Mesenchymal stem cell (in vitro differentiated cells and primary cell): ENCODE results near the gene FAM114A1.

Experiments
- DNase-seq: peaks from one replicate; pipeline ENCODE4 v3.0.0-alpha.2; 2013
- H2AFZ ChIP-seq: one replicate; pipeline ENCODE4 v1.6.1; 2013; ENCODE audit warnings: low read depth, mild to moderate bottlenecking, control low read depth, inconsistent platforms, low read length, moderate library complexity
- H2AK5ac ChIP-seq: 2 replicates; pipeline ENCODE4 v1.6.1; 2013; ENCODE audit warnings: low read length, moderate library complexity, mild to moderate bottlenecking, inconsistent platforms; ENCODE audit not compliant: severe bottlenecking
- H2BK120ac ChIP-seq: one replicate; pipeline ENCODE4 v1.6.1; 2013; ENCODE audit warnings: low read depth, mild to moderate bottlenecking, inconsistent platforms, low read length, moderate library complexity
- H2BK12ac ChIP-seq, 2 experiments: one replicate each; pipeline ENCODE4 v1.6.1; 2013; ENCODE audit warnings: inconsistent platforms in 2 of 2, low read length in 2 of 2, mild to moderate bottlenecking in 2 of 2, moderate library complexity in 2 of 2, control low read depth in 1 of 2
- H2BK15ac ChIP-seq: one replicate; pipeline ENCODE4 v1.6.1; 2013; ENCODE audit warnings: mild to moderate bottlenecking, low read depth, inconsistent platforms; ENCODE audit not compliant: poor library complexity, severe bottlenecking
- H2BK5ac ChIP-seq: 2 replicates; pipeline ENCODE4 v1.6.1; 2013; ENCODE audit warnings: low read depth, mild to moderate bottlenecking, low read length, control low read depth, inconsistent platforms; ENCODE audit not compliant: poor library complexity, severe bottlenecking
- H3K14ac ChIP-seq, 2 experiments: one replicate each; pipeline ENCODE4 v1.6.1; 2013; ENCODE audit warnings: inconsistent platforms in 2 of 2, low read length in 2 of 2, control low read depth in 1 of 2, mild to moderate bottlenecking in 1 of 2, moderate library complexity in 1 of 2
- H3K18ac ChIP-seq, 2 experiments: one replicate each; pipeline ENCODE4 v1.6.1; 2013; ENCODE audit warnings: inconsistent platforms in 2 of 2, low read length in 2 of 2, control low read depth in 1 of 2, low read depth in 1 of 2, mild to moderate bottlenecking in 1 of 2
- H3K23ac ChIP-seq, 2 experiments: one replicate each; pipeline ENCODE4 v1.6.1; 2013; ENCODE audit warnings: inconsistent platforms in 2 of 2, low read length in 2 of 2, mild to moderate bottlenecking in 2 of 2, moderate library complexity in 2 of 2, control low read depth in 1 of 2
- H3K27ac ChIP-seq: 2 replicates; pipeline ENCODE4 v1.5.1; 2013; ENCODE audit warnings: mild to moderate bottlenecking, moderate library complexity, low read length, control low read depth, inconsistent platforms; ENCODE audit not compliant: poor library complexity, severe bottlenecking
- H3K27me3 ChIP-seq, 2 experiments: 2 replicates each; pipeline versions ENCODE4 v1.6.1 to v1.7.0; 2013; ENCODE audit warnings: low read length in 2 of 2, mild to moderate bottlenecking in 2 of 2, moderate library complexity in 2 of 2, control low read depth in 1 of 2, inconsistent platforms in 1 of 2; ENCODE audit not compliant: control insufficient read depth in 1 of 2, insufficient read depth in 1 of 2
- H3K36me3 ChIP-seq, 2 experiments: 2 replicates each; pipeline versions ENCODE4 v1.6.1 to v1.7.0; 2013; ENCODE audit warnings: low read length in 2 of 2, control low read depth in 1 of 2, inconsistent platforms in 1 of 2, low read depth in 1 of 2, mild to moderate bottlenecking in 1 of 2; ENCODE audit not compliant: insufficient read depth in 2 of 2, control insufficient read depth in 1 of 2
- H3K4ac ChIP-seq, 2 experiments: one replicate each; pipeline ENCODE4 v1.6.1; 2013; ENCODE audit warnings: inconsistent platforms in 2 of 2, low read length in 2 of 2, mild to moderate bottlenecking in 2 of 2, moderate library complexity in 2 of 2, control low read depth in 1 of 2, low read depth in 1 of 2
- H3K4me1 ChIP-seq: 2 replicates; pipeline ENCODE4 v1.6.1; 2013; ENCODE audit warnings: low read depth, low read length, control low read depth; ENCODE audit not compliant: control insufficient read depth, insufficient read depth
- H3K4me2 ChIP-seq: 2 replicates; pipeline ENCODE4 v1.6.1; 2013; ENCODE audit warnings: low read length, mild to moderate bottlenecking, inconsistent platforms; ENCODE audit not compliant: poor library complexity, severe bottlenecking
- H3K4me3 ChIP-seq, 2 experiments: 2 replicates each; pipeline versions ENCODE4 v1.5.1 to v1.7.0; 2013; ENCODE audit warnings: low read length in 2 of 2, mild to moderate bottlenecking in 2 of 2, control low read depth in 1 of 2, low read depth in 1 of 2; ENCODE audit not compliant: insufficient read depth in 1 of 2
- H3K79me1 ChIP-seq: replicated peaks from 2 replicates; pipeline ENCODE4 v1.6.1; 2013; ENCODE audit warnings: mild to moderate bottlenecking, control low read depth, low read length, inconsistent platforms; ENCODE audit not compliant: poor library complexity, severe bottlenecking
- H3K9ac ChIP-seq: 2 replicates; pipeline ENCODE4 v1.7.0; 2013; ENCODE audit warnings: mild to moderate bottlenecking, low read length, moderate library complexity
- H3K9me3 ChIP-seq: 2 replicates; pipeline ENCODE4 v1.7.0; 2013; ENCODE audit warnings: mild to moderate bottlenecking, low read length; ENCODE audit not compliant: control insufficient read depth
- H4K8ac ChIP-seq: one replicate; pipeline ENCODE4 v1.6.1; 2013; ENCODE audit warnings: inconsistent platforms, mild to moderate bottlenecking, low read length, moderate library complexity
- H4K91ac ChIP-seq: one replicate; pipeline ENCODE4 v1.6.1; 2013; ENCODE audit warnings: mild to moderate bottlenecking, low read length, inconsistent platforms
- WGBS: methylation state at CpG from one replicate; pipeline ENCODE4 v1.1.7; 2013; ENCODE audit warnings: mixed read lengths; 5-methylcytosine and 5-hydroxymethylcytosine counted together

The FAM114A1 gene

DNA sequence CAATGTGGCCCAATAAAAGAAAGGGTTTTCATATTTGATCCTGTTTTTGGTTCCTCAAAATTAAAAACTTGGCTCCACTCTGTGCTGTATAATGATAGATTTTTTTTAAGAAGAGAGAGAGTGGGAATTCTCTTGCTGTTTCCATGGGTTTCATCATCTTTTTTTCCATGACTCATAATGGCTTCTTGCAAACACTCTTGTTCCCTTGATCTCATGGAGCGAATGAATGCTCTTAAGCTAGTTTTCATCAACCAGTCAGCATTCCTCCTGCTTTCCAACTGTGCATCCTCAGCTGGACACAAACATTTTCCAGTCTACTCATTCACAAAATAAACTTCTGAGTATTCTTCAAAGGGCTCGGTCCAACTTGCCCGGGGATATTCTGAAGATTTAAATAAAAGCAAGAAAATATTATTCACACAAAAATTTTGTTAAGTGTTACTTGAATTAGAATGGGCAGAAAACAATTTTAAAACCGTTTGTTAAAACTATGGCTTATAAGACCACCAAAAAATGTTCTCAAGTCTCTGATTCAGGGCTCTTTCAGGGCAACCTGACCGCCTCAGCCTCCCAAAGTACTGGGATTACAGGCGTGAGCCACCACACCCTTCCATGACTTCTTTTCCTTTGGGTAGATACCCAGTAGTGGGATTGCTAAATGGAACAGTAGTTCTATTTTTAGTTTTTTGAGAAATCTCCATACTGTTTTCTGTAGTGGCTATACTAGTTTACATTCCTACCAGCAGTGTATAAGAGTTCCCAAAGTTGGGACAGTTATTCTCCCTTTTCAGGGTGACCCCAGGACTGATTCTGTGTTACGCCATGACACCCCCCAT lies 99.9 kb downstream of the FAM114A1 start:
- Histone ChIP-seq H3K27me3 (no peaks in the 10 kb centered on the region), H2BK120ac (no peak overlapping the region), H3K9ac (peak overlapping the region; percentile 77), H3K14ac (peak overlapping the region in 1 of 2 experiments; percentile 51), H3K27ac (peak overlapping the region; percentile 83), H3K79me1 (no peaks in the 10 kb centered on the region), H2BK5ac (no peak overlapping the region), H4K91ac (peak overlapping the region; percentile 79), H3K4ac (peak overlapping the region in 1 of 2 experiments; percentile 89), H2AK5ac (peak overlapping the region; percentile 82), H3K9me3 (no peaks in the 10 kb centered on the region), H2BK12ac (peak overlapping the region; percentile 77 to 84), H3K23ac (no peak overlapping the region), H2AFZ (no peak overlapping the region), H3K4me2 (no peak overlapping the region), H2BK15ac (no peak overlapping the region), H3K4me3 (no peak overlapping the region), H4K8ac (peak overlapping the region; percentile 64), H3K18ac (peak overlapping the region; percentile 72 to 73), H3K36me3 (no peaks in the 10 kb centered on the region), H3K4me1 (peaks cover 1% of the 10 kb centered on the region)
- 53% methylated on average over 2 of the region's 7 CpGs for WGBS
- peak; percentile 99 for DNase-seq

GRCh38 chr4:38968668-38969067 lies 101.1 kb downstream of the FAM114A1 start:
- Histone ChIP-seq H2BK120ac (peak overlapping the region; percentile 75), H2BK15ac (peak overlapping the region; percentile 29), H3K4ac (peak overlapping the region in 1 of 2 experiments; percentile 73), H3K27me3 (no peaks in the 10 kb centered on the region), H3K23ac (no peak overlapping the region), H3K9ac (no peak overlapping the region), H2AK5ac (no peak overlapping the region), H3K36me3 (no peaks in the 10 kb centered on the region), H2AFZ (no peak overlapping the region), H3K14ac (no peak overlapping the region), H4K8ac (no peak overlapping the region), H3K9me3 (no peaks in the 10 kb centered on the region), H3K79me1 (no peaks in the 10 kb centered on the region), H3K27ac (no peak overlapping the region), H3K18ac (peak overlapping the region in 1 of 2 experiments; percentile 83), H3K4me2 (no peak overlapping the region), H3K4me1 (peaks cover 1% of the 10 kb centered on the region), H4K91ac (no peak overlapping the region), H2BK5ac (no peak overlapping the region), H3K4me3 (no peak overlapping the region), H2BK12ac (peak overlapping the region in 1 of 2 experiments; percentile 96)
- WGBS, result 100% methylated on average over 5 of the region's 5 CpGs
- DNase-seq, result no peak

GRCh38 chr4:38976308-38976707 lies 108.7 kb downstream of the FAM114A1 start:
- no peak overlapping the region for H2AFZ ChIP-seq
- H3K36me3 ChIP-seq, result no peaks in the 10 kb centered on the region
- H3K9ac ChIP-seq, result no peak overlapping the region
- no peak overlapping the region for H3K18ac ChIP-seq
- H3K4me2 ChIP-seq, result no peak overlapping the region
- H2AK5ac ChIP-seq, result no peak overlapping the region
- no peaks in the 10 kb centered on the region for H3K79me1 ChIP-seq
- H2BK15ac ChIP-seq, result no peak overlapping the region
- H3K9me3 ChIP-seq, result no peaks in the 10 kb centered on the region
- H2BK120ac ChIP-seq, result no peak overlapping the region
- no peak overlapping the region for H4K8ac ChIP-seq
- H3K27ac ChIP-seq, result no peak overlapping the region
- H4K91ac ChIP-seq, result no peak overlapping the region
- H3K4me3 ChIP-seq, result no peak overlapping the region
- H3K27me3 ChIP-seq, result no peaks in the 10 kb centered on the region
- H2BK5ac ChIP-seq, result no peak overlapping the region
- H2BK12ac ChIP-seq, result no peak overlapping the region
- 96% methylated on average over 7 of the region's 7 CpGs for WGBS
- H3K23ac ChIP-seq, result no peak overlapping the region
- no peak for DNase-seq
- H3K14ac ChIP-seq, result no peak overlapping the region
- no peak overlapping the region for H3K4ac ChIP-seq
- peaks cover 1% of the 10 kb centered on the region for H3K4me1 ChIP-seq

- peak overlapping the region; percentile 15 to 23 for H2BK12ac ChIP-seq
- peak overlapping the region; percentile 36 for H4K8ac ChIP-seq
- no peak overlapping the region for H2BK5ac ChIP-seq
- no peaks in the 10 kb centered on the region for H3K36me3 ChIP-seq
- no peak overlapping the region for H3K27ac ChIP-seq
- no peak overlapping the region for H2AK5ac ChIP-seq
- H3K27me3 ChIP-seq, result no peaks in the 10 kb centered on the region
- no peak overlapping the region for H3K4me3 ChIP-seq
- no peaks in the 10 kb centered on the region for H3K9me3 ChIP-seq
- H2BK15ac ChIP-seq, result no peak overlapping the region
- H2AFZ ChIP-seq, result no peak overlapping the region
- no peaks in the 10 kb centered on the region for H3K79me1 ChIP-seq
- H3K23ac ChIP-seq, result no peak overlapping the region
- H3K4me2 ChIP-seq, result no peak overlapping the region
- no peak overlapping the region for H3K14ac ChIP-seq
- H2BK120ac ChIP-seq, result no peak overlapping the region
- 92% methylated on average over 4 of the region's 4 CpGs for whole genome bisulfite sequencing
- H4K91ac ChIP-seq, result no peak overlapping the region
- H3K18ac ChIP-seq, result peak overlapping the region; percentile 44 to 63
- H3K9ac ChIP-seq, result no peak overlapping the region
- H3K4me1 ChIP-seq, result peaks cover 1% of the 10 kb centered on the region
- DNase-seq, result no peak
- no peak overlapping the region for H3K4ac ChIP-seq
Observed at GRCh38 chr4:38979081-38979480, 111.5 kb downstream of the FAM114A1 start.
